H1 (cell line): ENCODE data around the gene FGFRL1. TPM values are rescaled to one million over a fixed set of nuclear protein-coding genes. Genes with fewer than 3 reads are reported as not detected.

Source experiments
- ATF3 ChIP-seq: IDR thresholded peaks from 2 replicates; pipeline ENCODE4 v1.6.1; 2011; ENCODE audit warnings: low read depth, mild to moderate bottlenecking, low read length; ENCODE audit not compliant: insufficient read depth
- BCL11A ChIP-seq, 2 experiments: IDR thresholded peaks; one replicate each; pipeline ENCODE4 v1.6.1; 2011; ENCODE audit warnings: low read depth in 2 of 2, low read length in 2 of 2, mild to moderate bottlenecking in 2 of 2
- BRCA1 ChIP-seq: IDR thresholded peaks from 2 replicates; pipeline ENCODE4 v1.6.1; 2012; ENCODE audit warnings: low read depth, low read length, improper control_type of control experiment
- CEBPB ChIP-seq: IDR thresholded peaks from 2 replicates; pipeline ENCODE4 v1.6.1; 2012; ENCODE audit warnings: low read depth, low read length
- TBP ChIP-seq: IDR thresholded peaks from 2 replicates; pipeline ENCODE4 v1.6.1; 2011; ENCODE audit warnings: low read depth, low read length, improper control_type of control experiment
- polyA plus RNA-seq, 7 experiments: library from polyadenylated mRNA; depleted of rRNA in 3 of 7; stranded (reverse) in 5 of 7; unstranded in 2 of 7; fragments of >200 nt in 5 of 7; fragments of 200-250 nt in 2 of 7; gene quantifications; 1 replicate in 5 of 7; 2 replicates in 1 of 7; 4 replicates in 1 of 7; pipeline versions ENCODE4 v1.2.1 to v1.2.3, GENCODE V29; 2011 to 2013; ENCODE audit warnings: missing spikeins in 2 of 7, mixed read lengths in 2 of 7
- total RNA-seq: library from RNA; stranded (reverse); fragmentation: NEBNext Ultra II Directional; extraction: Animal tissue kit (Norgen Biotek cat#: 25700); gene quantifications from 2 replicates; pipeline ENCODE4 v1.2.1, GENCODE V29; 2021

The FGFRL1 gene
- total and polyA plus RNA-seq, 2 of the 8 experiments (the other 6 are each of a cell fraction or from before 2014, with no cell fraction given), result 18.9 to 34.6 TPM

- TF ChIP-seq TBP (no peak), BCL11A (IDR thresholded peaks at IDR 0.05; ENCODE audit: low read depth in 2 of 2, low read length in 2 of 2) (no peak), CEBPB (no peak), BRCA1 (no peak), ATF3 (no peak)
Measured at GRCh38 chr4:1040344-1041146, 29.1 kb downstream of the FGFRL1 start (continued).
